Mesenchymal stem cell (in vitro differentiated cells and primary cell): ENCODE measurements around the gene PTPN21.

ENCODE experiments used
- DNase-seq: peaks from one replicate; pipeline ENCODE4 v3.0.0-alpha.2; 2013
- H2AFZ ChIP-seq: one replicate; pipeline ENCODE4 v1.6.1; 2013; ENCODE audit warnings: low read depth, mild to moderate bottlenecking, control low read depth, inconsistent platforms, low read length, moderate library complexity
- H2AK5ac ChIP-seq: 2 replicates; pipeline ENCODE4 v1.6.1; 2013; ENCODE audit warnings: low read length, moderate library complexity, mild to moderate bottlenecking, inconsistent platforms; ENCODE audit not compliant: severe bottlenecking
- H2BK120ac ChIP-seq: one replicate; pipeline ENCODE4 v1.6.1; 2013; ENCODE audit warnings: low read depth, mild to moderate bottlenecking, inconsistent platforms, low read length, moderate library complexity
- H2BK12ac ChIP-seq, 2 experiments: one replicate each; pipeline ENCODE4 v1.6.1; 2013; ENCODE audit warnings: inconsistent platforms in 2 of 2, low read length in 2 of 2, mild to moderate bottlenecking in 2 of 2, moderate library complexity in 2 of 2, control low read depth in 1 of 2
- H2BK15ac ChIP-seq: one replicate; pipeline ENCODE4 v1.6.1; 2013; ENCODE audit warnings: mild to moderate bottlenecking, low read depth, inconsistent platforms; ENCODE audit not compliant: poor library complexity, severe bottlenecking
- H2BK5ac ChIP-seq: 2 replicates; pipeline ENCODE4 v1.6.1; 2013; ENCODE audit warnings: low read depth, mild to moderate bottlenecking, low read length, control low read depth, inconsistent platforms; ENCODE audit not compliant: poor library complexity, severe bottlenecking
- H3K14ac ChIP-seq, 2 experiments: one replicate each; pipeline ENCODE4 v1.6.1; 2013; ENCODE audit warnings: inconsistent platforms in 2 of 2, low read length in 2 of 2, control low read depth in 1 of 2, mild to moderate bottlenecking in 1 of 2, moderate library complexity in 1 of 2
- H3K18ac ChIP-seq, 2 experiments: one replicate each; pipeline ENCODE4 v1.6.1; 2013; ENCODE audit warnings: inconsistent platforms in 2 of 2, low read length in 2 of 2, control low read depth in 1 of 2, low read depth in 1 of 2, mild to moderate bottlenecking in 1 of 2
- H3K23ac ChIP-seq, 2 experiments: one replicate each; pipeline ENCODE4 v1.6.1; 2013; ENCODE audit warnings: inconsistent platforms in 2 of 2, low read length in 2 of 2, mild to moderate bottlenecking in 2 of 2, moderate library complexity in 2 of 2, control low read depth in 1 of 2
- H3K27ac ChIP-seq: 2 replicates; pipeline ENCODE4 v1.5.1; 2013; ENCODE audit warnings: mild to moderate bottlenecking, moderate library complexity, low read length, control low read depth, inconsistent platforms; ENCODE audit not compliant: poor library complexity, severe bottlenecking
- H3K27me3 ChIP-seq, 2 experiments: 2 replicates each; pipeline versions ENCODE4 v1.6.1 to v1.7.0; 2013; ENCODE audit warnings: low read length in 2 of 2, mild to moderate bottlenecking in 2 of 2, moderate library complexity in 2 of 2, control low read depth in 1 of 2, inconsistent platforms in 1 of 2; ENCODE audit not compliant: control insufficient read depth in 1 of 2, insufficient read depth in 1 of 2
- H3K36me3 ChIP-seq, 2 experiments: 2 replicates each; pipeline versions ENCODE4 v1.6.1 to v1.7.0; 2013; ENCODE audit warnings: low read length in 2 of 2, control low read depth in 1 of 2, inconsistent platforms in 1 of 2, low read depth in 1 of 2, mild to moderate bottlenecking in 1 of 2; ENCODE audit not compliant: insufficient read depth in 2 of 2, control insufficient read depth in 1 of 2
- H3K4ac ChIP-seq, 2 experiments: one replicate each; pipeline ENCODE4 v1.6.1; 2013; ENCODE audit warnings: inconsistent platforms in 2 of 2, low read length in 2 of 2, mild to moderate bottlenecking in 2 of 2, moderate library complexity in 2 of 2, control low read depth in 1 of 2, low read depth in 1 of 2
- H3K4me1 ChIP-seq: 2 replicates; pipeline ENCODE4 v1.6.1; 2013; ENCODE audit warnings: low read depth, low read length, control low read depth; ENCODE audit not compliant: control insufficient read depth, insufficient read depth
- H3K4me2 ChIP-seq: 2 replicates; pipeline ENCODE4 v1.6.1; 2013; ENCODE audit warnings: low read length, mild to moderate bottlenecking, inconsistent platforms; ENCODE audit not compliant: poor library complexity, severe bottlenecking
- H3K4me3 ChIP-seq, 2 experiments: 2 replicates each; pipeline versions ENCODE4 v1.5.1 to v1.7.0; 2013; ENCODE audit warnings: low read length in 2 of 2, mild to moderate bottlenecking in 2 of 2, control low read depth in 1 of 2, low read depth in 1 of 2; ENCODE audit not compliant: insufficient read depth in 1 of 2
- H3K79me1 ChIP-seq: replicated peaks from 2 replicates; pipeline ENCODE4 v1.6.1; 2013; ENCODE audit warnings: mild to moderate bottlenecking, control low read depth, low read length, inconsistent platforms; ENCODE audit not compliant: poor library complexity, severe bottlenecking
- H3K9ac ChIP-seq: 2 replicates; pipeline ENCODE4 v1.7.0; 2013; ENCODE audit warnings: mild to moderate bottlenecking, low read length, moderate library complexity
- H3K9me3 ChIP-seq: 2 replicates; pipeline ENCODE4 v1.7.0; 2013; ENCODE audit warnings: mild to moderate bottlenecking, low read length; ENCODE audit not compliant: control insufficient read depth
- H4K8ac ChIP-seq: one replicate; pipeline ENCODE4 v1.6.1; 2013; ENCODE audit warnings: inconsistent platforms, mild to moderate bottlenecking, low read length, moderate library complexity
- H4K91ac ChIP-seq: one replicate; pipeline ENCODE4 v1.6.1; 2013; ENCODE audit warnings: mild to moderate bottlenecking, low read length, inconsistent platforms
- WGBS: methylation state at CpG from one replicate; pipeline ENCODE4 v1.1.7; 2013; ENCODE audit warnings: mixed read lengths; 5-methylcytosine and 5-hydroxymethylcytosine counted together

Gene PTPN21

GRCh38 chr14:88553886-88554456 is 836 bp downstream of the PTPN21 start:
- H2BK120ac ChIP-seq: no peak overlapping the region
- peak overlapping the region; percentile 86 to 95 for H3K4me3 ChIP-seq
- H4K8ac ChIP-seq: no peak overlapping the region
- no peak overlapping the region for H4K91ac ChIP-seq
- no peaks in the 10 kb centered on the region for H3K9me3 ChIP-seq
- WGBS: 0% methylated on average over 14 of the region's 19 CpGs
- peak overlapping the region in 1 of 2 experiments; percentile 84 for H3K4ac ChIP-seq
- H3K4me1 ChIP-seq: peaks cover 10% of the 10 kb centered on the region
- H3K27me3 ChIP-seq: no peaks in the 10 kb centered on the region
- H3K4me2 ChIP-seq: peak overlapping the region; percentile 82
- H3K79me1 ChIP-seq: peaks cover 20% of the 10 kb centered on the region
- H3K18ac ChIP-seq: peak overlapping the region in 1 of 2 experiments; percentile 95
- no peak overlapping the region for H3K23ac ChIP-seq
- no peak overlapping the region for H2BK5ac ChIP-seq
- H2BK15ac ChIP-seq: no peak overlapping the region
- H3K27ac ChIP-seq: peak overlapping the region; percentile 58
- H3K14ac ChIP-seq: no peak overlapping the region
- no peak overlapping the region for H2AK5ac ChIP-seq
- DNase-seq: peak; percentile 37
- H3K9ac ChIP-seq: peak overlapping the region; percentile 96
- H2BK12ac ChIP-seq: no peak overlapping the region
- H3K36me3 ChIP-seq: peaks cover 4 to 23% of the 10 kb centered on the region in 2 experiments
- H2AFZ ChIP-seq: no peak overlapping the region

- Histone ChIP-seq H3K14ac (no peak overlapping the region), H3K4me2 (no peak overlapping the region), H2BK5ac (no peak overlapping the region), H3K4ac (no peak overlapping the region), H4K8ac (no peak overlapping the region), H3K18ac (no peak overlapping the region), H2AFZ (no peak overlapping the region), H2BK120ac (no peak overlapping the region), H3K27me3 (no peaks in the 10 kb centered on the region), H3K4me1 (peaks cover 10% of the 10 kb centered on the region), H2AK5ac (no peak overlapping the region), H3K23ac (no peak overlapping the region), H2BK15ac (no peak overlapping the region), H3K9ac (peak overlapping the region; percentile 96), H3K4me3 (peak overlapping the region in 1 of 2 experiments; percentile 95), H3K9me3 (no peaks in the 10 kb centered on the region), H3K36me3 (peaks cover 15 to 28% of the 10 kb centered on the region in 2 experiments), H2BK12ac (no peak overlapping the region), H4K91ac (no peak overlapping the region), H3K27ac (no peak overlapping the region), H3K79me1 (peaks cover 25% of the 10 kb centered on the region)
- DNase-seq: no peak
- WGBS: no CpG with 5 or more reads among the region's 2 CpGs
These were observed 1.9 kb downstream of the PTPN21 start for GRCh38 chr14:88552876-88553275.

GRCh38 chr14:88551980-88552431 is 2.8 kb downstream of the PTPN21 start:
- peak; percentile 23 for DNase-seq
- H3K27me3 ChIP-seq: no peaks in the 10 kb centered on the region
- no peak overlapping the region for H3K4ac ChIP-seq
- H3K4me2 ChIP-seq: no peak overlapping the region
- no peak overlapping the region for H3K18ac ChIP-seq
- H3K36me3 ChIP-seq: peaks cover 22 to 28% of the 10 kb centered on the region in 2 experiments
- no peak overlapping the region for H2BK5ac ChIP-seq
- H2AK5ac ChIP-seq: no peak overlapping the region
- H3K14ac ChIP-seq: no peak overlapping the region
- peak overlapping the region in 1 of 2 experiments; percentile 9 for H3K23ac ChIP-seq
- H2AFZ ChIP-seq: no peak overlapping the region
- no peak overlapping the region for H2BK120ac ChIP-seq
- 79% methylated on average over 22 of the region's 23 CpGs for WGBS
- peak overlapping the region in 1 of 2 experiments; percentile 32 for H2BK12ac ChIP-seq
- peak overlapping the region; percentile 53 for H4K8ac ChIP-seq
- peaks cover 10% of the 10 kb centered on the region for H3K4me1 ChIP-seq
- no peaks in the 10 kb centered on the region for H3K9me3 ChIP-seq
- H3K27ac ChIP-seq: no peak overlapping the region
- peak overlapping the region in 1 of 2 experiments; percentile 95 for H3K4me3 ChIP-seq
- no peak overlapping the region for H2BK15ac ChIP-seq
- H3K9ac ChIP-seq: peak overlapping the region; percentile 96
- H4K91ac ChIP-seq: no peak overlapping the region
- H3K79me1 ChIP-seq: peaks cover 27% of the 10 kb centered on the region

- no peak overlapping the region for H2AFZ ChIP-seq
- no peak overlapping the region for H2BK15ac ChIP-seq
- no peak overlapping the region for H3K14ac ChIP-seq
- peak; percentile 78 for DNase-seq
- peak overlapping the region; percentile 43 to 95 for H3K4me3 ChIP-seq
- no peak overlapping the region for H3K4ac ChIP-seq
- H3K9ac ChIP-seq: peak overlapping the region; percentile 96
- no peak overlapping the region for H3K18ac ChIP-seq
- H3K4me1 ChIP-seq: peaks cover 10% of the 10 kb centered on the region
- H2BK12ac ChIP-seq: no peak overlapping the region
- H2BK120ac ChIP-seq: no peak overlapping the region
- peak overlapping the region; percentile 59 for H4K8ac ChIP-seq
- H3K9me3 ChIP-seq: no peaks in the 10 kb centered on the region
- no peak overlapping the region for H2AK5ac ChIP-seq
- H3K23ac ChIP-seq: no peak overlapping the region
- H3K27me3 ChIP-seq: no peaks in the 10 kb centered on the region
- peaks cover 28% of the 10 kb centered on the region in 2 experiments for H3K36me3 ChIP-seq
- H3K27ac ChIP-seq: no peak overlapping the region
- H2BK5ac ChIP-seq: no peak overlapping the region
- no peak overlapping the region for H4K91ac ChIP-seq
- 58% methylated on average over 50 of the region's 50 CpGs for WGBS
- H3K4me2 ChIP-seq: peak overlapping the region; percentile 68
- H3K79me1 ChIP-seq: peaks cover 27% of the 10 kb centered on the region
These were observed 3.5 kb downstream of the PTPN21 start for GRCh38 chr14:88551094-88551870.
